GM19043 (cell line): ENCODE measurements around the gene B9D1.
"Not testable (repeated sequence)": the region's sequence is repeated elsewhere in the genome, so short reads cannot be mapped to it uniquely, and the experiment has no call there.

Source experiments
- ATAC-seq: cut with Tn5 transposase; IDR thresholded peaks from one replicate; pipeline ENCODE4 v1.9.1; 2021; ENCODE audit warnings: low read depth; ENCODE audit not compliant: unreplicated experiment

The B9D1 gene

DNA sequence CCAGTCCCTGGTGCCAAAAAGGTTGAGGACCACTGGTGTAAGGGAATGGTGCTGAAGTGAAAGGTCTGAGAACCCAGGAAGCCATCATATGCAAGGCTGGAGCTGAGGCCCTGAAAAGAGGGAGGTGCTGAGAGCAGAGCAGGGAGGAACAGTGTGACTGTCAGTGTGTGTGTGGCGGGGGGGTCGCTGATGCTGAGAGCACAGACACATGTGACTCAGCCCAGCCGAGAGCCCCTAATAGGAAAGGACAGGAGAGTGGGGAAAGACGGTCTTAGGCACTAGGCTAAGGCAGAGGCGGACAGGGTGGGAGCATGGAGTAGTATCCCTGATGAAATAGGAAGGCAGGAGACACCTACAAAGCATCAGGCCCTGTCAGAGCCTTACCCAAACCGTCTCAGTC is 1.2 kb downstream of the B9D1 start:
- no peak for ATAC-seq

GRCh38 chr17:19360772-19361171 is 1.8 kb downstream of the B9D1 start:
- ATAC-seq, result no peak

DNA sequence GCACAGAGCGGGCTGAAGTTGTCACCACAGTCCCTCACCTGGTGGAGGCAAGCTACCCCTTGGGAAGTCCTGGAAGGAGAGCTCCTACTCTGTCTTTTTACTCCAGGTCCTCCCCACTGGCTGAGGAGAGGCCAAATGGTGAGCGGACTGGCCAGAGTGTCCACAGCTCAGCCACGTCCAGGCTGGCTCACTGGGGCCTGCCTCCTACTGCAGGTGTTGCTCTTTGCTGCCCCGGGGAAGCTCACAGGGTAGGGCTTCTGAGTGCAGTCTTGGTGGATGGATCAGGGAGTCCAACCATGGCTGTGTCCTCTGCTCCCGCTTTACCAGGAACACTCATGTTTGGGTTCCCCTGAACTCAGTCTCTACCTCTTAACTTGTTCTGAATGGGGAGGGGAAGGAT is 2.7 kb downstream of the B9D1 start:
- no peak for ATAC-seq

- no peak for ATAC-seq
These were observed 3.4 kb downstream of the B9D1 start for GRCh38 chr17:19359151-19359550.

- no peak for ATAC-seq
These were observed 4.8 kb downstream of the B9D1 start for GRCh38 chr17:19357761-19358160.

DNA sequence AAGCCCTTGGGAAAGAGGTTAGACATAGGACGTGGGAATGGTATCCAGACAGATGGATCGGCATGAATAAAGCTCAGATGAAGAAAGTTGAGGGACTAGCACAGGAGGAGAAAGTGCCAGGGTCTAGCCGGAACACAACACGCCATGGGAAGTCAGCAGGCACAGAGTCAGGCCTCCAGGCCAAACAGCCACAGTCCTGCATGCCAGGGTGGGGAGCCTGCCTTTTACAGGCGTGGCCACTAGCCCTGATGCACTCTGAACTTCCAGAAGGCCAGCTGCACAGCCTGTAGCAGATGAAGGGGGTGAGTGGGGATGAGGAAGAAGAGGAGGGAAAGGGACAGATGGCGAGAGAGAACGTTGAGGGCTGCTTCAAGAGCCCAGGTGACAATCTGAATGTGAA is 5.2 kb downstream of the B9D1 start:
- ATAC-seq, result no peak

- ATAC-seq, result no peak
These were observed 7.8 kb downstream of the B9D1 start for GRCh38 chr17:19354748-19355147.

- not testable (repeated sequence) for ATAC-seq
These were observed 9.1 kb downstream of the B9D1 start for GRCh38 chr17:19353401-19353800.

DNA sequence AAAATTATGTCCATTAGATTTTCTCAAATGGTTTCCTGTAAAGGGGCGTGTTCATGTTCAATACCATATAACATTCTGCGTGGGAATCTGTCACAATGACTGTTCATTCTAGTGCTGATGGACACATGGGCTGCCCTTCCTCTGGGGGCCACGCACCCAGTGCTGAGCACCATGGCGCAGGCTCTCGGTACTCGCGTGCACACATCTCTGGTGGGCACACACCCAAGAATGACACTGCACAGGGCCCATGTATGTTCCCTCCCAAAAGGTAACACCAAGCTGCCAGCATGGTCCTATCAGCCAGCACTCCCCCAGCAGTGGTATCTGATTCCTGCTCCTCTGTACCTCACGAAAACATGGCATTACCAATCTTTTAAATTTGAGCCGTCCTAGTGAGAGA is 13.7 kb downstream of the B9D1 start:
- no peak for ATAC-seq

DNA sequence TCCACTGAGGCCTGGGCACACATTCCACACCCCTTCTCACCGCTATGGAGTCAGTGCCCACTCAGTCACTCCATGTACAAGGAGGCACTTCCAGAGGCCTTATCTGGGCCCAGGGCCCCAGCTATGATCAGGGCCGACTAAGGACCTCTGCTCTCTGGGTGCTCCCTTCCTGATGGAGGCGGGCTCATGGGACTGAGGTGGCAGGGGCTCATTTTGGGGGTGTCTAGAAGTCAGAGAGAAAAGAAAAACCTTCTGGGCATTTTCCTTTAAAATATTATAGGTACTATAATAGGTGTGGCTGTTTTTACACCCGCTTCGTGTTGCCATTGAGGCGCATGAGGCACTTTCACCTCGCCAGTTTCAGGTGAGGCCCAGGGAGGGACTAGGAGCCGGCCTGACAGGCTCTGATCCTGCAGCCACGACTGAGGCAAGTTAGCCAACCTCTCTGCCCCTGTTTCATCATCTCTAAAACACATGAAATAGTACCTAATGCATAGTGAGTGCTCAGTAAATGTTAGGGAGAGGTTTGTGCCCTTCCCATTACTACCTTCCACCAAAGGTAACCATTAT is 14.4 kb downstream of the B9D1 start:
- ATAC-seq, result no peak

DNA sequence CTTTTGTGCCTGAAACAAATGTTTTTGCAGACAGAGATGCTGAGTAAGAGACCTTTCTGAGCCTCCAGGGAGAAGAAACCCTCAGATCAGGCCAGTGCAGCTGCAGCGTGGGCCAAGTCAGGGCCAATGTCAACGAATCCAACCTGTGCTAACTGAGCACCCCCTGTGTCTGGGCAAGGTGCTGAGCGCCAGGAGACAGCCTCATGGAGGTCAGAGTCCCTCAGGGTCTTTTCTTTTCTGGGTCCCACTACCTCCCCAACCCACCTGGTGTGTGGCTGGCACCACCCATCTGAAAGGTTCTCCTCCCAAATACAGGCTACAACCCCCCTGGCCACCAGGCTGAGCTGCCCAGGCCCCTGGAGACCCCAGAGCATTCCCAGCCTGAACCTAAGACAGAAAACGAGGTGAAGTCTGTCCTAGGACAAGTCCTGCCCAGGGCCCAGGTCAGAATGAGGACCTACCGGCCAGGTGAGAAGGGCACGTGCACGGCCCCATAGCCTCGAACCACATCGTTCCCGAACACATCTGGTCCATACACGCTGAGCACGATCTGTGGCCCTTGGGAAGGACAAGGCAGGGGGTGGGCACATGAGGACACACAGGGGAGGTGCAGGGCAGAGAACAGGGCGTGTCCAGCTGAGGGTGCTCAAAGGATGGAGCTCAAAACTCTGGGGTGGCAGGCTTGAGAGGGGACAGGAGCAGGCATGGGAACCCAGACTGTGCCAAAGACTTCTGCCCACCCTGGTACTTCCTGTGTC is 15.0 kb downstream of the B9D1 start:
- no peak for ATAC-seq

GRCh38 chr17:19346351-19347255 is 15.9 kb downstream of the B9D1 start:
- no peak for ATAC-seq

- ATAC-seq, result no peak
These were observed 16.8 kb downstream of the B9D1 start for GRCh38 chr17:19345486-19346350.

DNA sequence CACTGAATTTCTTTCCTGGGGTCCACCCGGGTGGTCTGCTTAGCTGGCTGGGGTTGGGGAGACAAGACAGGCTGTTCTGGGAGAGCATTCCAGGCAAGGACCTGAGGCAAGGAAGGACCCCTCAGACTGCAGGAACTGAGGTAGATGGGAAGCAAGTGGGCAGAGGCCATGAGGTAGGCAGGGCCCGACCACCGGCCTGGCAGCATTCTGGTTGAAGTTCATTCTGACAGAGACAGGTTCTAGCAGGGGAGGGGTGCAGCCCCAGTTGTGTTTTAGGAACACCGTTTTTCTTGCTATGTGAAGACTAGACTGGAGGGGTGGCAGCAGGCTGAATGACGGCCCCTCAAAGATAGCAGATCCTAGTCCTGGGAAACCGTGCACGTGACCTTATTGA is 17.5 kb downstream of the B9D1 start:
- ATAC-seq, result no peak

GRCh38 chr17:19344311-19345066 is 18.0 kb downstream of the B9D1 start:
- ATAC-seq, result no peak

DNA sequence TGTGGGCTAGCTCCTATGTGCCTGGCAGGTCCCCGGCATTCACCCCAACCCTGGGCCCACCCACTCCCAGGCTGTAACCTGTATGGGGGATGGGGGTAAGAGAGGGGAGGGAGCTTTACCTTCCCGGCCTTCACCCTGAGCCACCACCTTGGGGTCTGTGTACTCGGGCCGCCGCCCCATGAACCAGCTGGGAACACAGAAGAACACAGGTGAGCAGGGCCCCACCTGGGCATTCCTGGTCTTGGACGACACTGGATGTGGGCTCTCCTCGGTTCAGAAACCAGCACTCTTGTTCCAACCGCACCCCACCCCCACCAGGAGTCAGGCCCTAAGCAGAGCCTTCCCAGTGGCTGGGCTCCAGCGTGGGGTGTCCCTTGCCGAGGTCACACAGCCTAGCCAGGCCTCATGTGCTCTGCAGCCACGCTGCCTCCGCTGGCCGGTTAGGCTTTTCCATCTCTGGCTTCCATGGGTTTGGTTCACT is 18.8 kb downstream of the B9D1 start:
- no peak for ATAC-seq

DNA sequence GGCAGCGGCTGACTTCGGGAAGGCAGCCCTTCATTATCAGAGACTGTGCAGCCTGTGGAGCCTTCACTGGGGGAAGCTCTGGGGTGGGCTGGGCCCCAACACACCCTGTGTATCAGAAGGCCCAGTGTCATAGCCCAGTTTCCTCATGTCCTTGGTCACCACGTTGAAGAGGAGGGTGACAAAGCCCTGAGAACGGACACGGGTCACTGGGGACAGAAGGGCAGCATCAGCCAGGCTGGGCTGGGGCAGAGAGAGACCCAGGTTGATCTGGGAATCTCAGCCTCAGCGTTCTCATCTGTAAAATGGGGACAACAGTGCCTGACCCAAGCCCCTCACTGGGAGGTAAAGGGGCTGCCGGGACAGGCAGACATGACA is 19.3 kb downstream of the B9D1 start:
- no peak for ATAC-seq

GRCh38 chr17:19342611-19343255 is 19.8 kb downstream of the B9D1 start:
- no peak for ATAC-seq
